Astrocyte of the spinal cord (primary cell): Measurements from ENCODE around the gene INPP5A.

Experiments
- DNase-seq: peaks from one replicate; pipeline ENCODE4 v3.0.0; 2011; ENCODE audit warnings: low read depth, low spot score
- H3K4me3 ChIP-seq: 2 replicates; pipeline ENCODE4 v1.5.1; 2011; ENCODE audit warnings: low read depth, mild to moderate bottlenecking, low read length, moderate library complexity
- CTCF ChIP-seq: IDR thresholded peaks from 2 replicates; pipeline ENCODE4 v1.5.1; 2012; ENCODE audit warnings: low read depth, mild to moderate bottlenecking, low read length, inconsistent platforms
- in situ Hi-C: cut with HindIII; loops from 2 replicates; pipeline ENCODE4 v1.10.0; 2017; ENCODE audit warnings: low sequenced_read_pairs

INPP5A gene

GRCh38 chr10:132664883-132665282 is 127.3 kb downstream of the INPP5A start:
- TF ChIP-seq CTCF: no peak
- in situ Hi-C loops: no loop called here
- H3K4me3 ChIP-seq: no peak overlapping the region
- no peak for DNase-seq

GRCh38 chr10:132665946-132666704 is 128.5 kb downstream of the INPP5A start:
- in situ Hi-C loops: no loop called here
- H3K4me3 ChIP-seq: peak overlapping the region; percentile 17

GRCh38 chr10:132666705-132667341 is 129.2 kb downstream of the INPP5A start:
- TF ChIP-seq CTCF: no peak
- DNase-seq: peak; percentile 17
- H3K4me3 ChIP-seq: peak overlapping the region; percentile 19
- in situ Hi-C loops: no loop called here

More at GRCh38 chr10:132665946-132666704, 128.5 kb downstream of the INPP5A start:
- TF ChIP-seq CTCF: no peak
- DNase-seq: peak; percentile 88

GRCh38 chr10:132667342-132668047 is 129.9 kb downstream of the INPP5A start:
- peak overlapping the region; percentile 19 for H3K4me3 ChIP-seq
- in situ Hi-C loops: no loop called here
- no peak for TF ChIP-seq CTCF
- peak; percentile 82 for DNase-seq

GRCh38 chr10:132668048-132668394 is 130.4 kb downstream of the INPP5A start:
- TF ChIP-seq CTCF: no peak
- in situ Hi-C loops: no loop called here
- no peak for DNase-seq
- no peak overlapping the region for H3K4me3 ChIP-seq

- in situ Hi-C loops: no loop called here
- DNase-seq: no peak
- TF ChIP-seq CTCF: no peak
- H3K4me3 ChIP-seq: no peak overlapping the region
These were observed 131.7 kb downstream of the INPP5A start for GRCh38 chr10:132669208-132669861.
